Forelimb muscle (tissue), 1 donor: ENCODE data around the gene QSOX2. TPM values are rescaled to one million over a fixed set of nuclear protein-coding genes. Genes with fewer than 3 reads are reported as not detected.

Experiments used
- DNase-seq: peaks from one replicate; pipeline ENCODE4 v3.0.0-alpha.2; 2013; ENCODE audit warnings: low read depth
- polyA plus RNA-seq: library from polyadenylated mRNA; unstranded; fragments of 120-200 nt; gene quantifications from one replicate; pipeline ENCODE4 v1.2.1, GENCODE V29; 2013; ENCODE audit not compliant: insufficient read length

QSOX2 gene, protein sequence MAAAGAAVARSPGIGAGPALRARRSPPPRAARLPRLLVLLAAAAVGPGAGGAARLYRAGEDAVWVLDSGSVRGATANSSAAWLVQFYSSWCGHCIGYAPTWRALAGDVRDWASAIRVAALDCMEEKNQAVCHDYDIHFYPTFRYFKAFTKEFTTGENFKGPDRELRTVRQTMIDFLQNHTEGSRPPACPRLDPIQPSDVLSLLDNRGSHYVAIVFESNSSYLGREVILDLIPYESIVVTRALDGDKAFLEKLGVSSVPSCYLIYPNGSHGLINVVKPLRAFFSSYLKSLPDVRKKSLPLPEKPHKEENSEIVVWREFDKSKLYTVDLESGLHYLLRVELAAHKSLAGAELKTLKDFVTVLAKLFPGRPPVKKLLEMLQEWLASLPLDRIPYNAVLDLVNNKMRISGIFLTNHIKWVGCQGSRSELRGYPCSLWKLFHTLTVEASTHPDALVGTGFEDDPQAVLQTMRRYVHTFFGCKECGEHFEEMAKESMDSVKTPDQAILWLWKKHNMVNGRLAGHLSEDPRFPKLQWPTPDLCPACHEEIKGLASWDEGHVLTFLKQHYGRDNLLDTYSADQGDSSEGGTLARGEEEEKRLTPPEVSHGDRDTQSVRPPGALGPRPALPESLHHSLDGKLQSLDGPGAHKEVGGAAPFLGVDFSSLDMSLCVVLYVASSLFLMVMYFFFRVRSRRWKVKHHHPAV
- 6.6 TPM for polyA plus RNA-seq

DNA sequence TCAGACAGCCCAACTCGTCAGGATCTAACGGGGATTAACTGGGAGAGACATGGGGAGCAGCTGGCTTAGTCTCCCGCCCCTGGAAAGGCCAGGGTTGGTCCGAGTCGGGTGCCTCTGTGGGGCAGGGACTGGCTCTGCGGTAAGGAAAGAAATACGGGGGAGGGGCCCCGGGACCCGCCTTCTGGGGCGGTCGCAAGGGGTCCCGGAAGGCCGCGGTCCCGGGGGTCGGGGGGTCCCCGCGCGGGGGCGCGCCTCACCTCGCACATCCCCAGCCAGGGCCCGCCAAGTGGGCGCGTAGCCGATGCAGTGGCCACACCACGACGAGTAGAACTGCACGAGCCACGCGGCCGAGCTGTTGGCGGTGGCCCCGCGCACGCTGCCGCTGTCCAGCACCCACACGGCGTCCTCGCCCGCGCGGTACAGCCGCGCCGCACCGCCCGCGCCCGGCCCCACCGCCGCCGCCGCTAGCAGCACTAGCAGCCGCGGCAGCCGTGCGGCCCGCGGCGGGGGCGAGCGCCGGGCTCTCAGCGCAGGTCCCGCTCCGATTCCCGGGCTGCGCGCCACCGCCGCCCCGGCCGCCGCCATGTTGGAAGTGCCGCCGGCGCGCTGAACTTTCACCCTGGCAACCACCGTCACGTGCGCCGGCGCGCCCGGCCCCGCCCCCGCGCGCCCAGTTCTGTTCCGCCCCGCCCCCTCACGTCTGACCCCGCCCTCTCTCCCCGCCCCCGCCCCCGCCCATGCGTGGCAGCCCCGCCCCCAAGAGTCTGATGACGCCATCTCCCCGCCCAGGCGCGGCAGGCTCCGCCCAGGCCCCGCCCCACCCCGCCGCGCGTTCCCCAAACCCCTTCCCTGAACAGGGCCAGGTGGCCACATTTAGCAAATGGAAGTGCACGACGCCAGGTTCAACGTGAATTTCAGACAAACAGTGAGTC, at the start of gene QSOX2:
Gene QSOX2, minus strand, starts transcription at position 594 of the 932 bp plus-strand sequence. Its CDS starts 9 bp downstream, at position 585.
- peak; percentile 55 for DNase-seq

DNA sequence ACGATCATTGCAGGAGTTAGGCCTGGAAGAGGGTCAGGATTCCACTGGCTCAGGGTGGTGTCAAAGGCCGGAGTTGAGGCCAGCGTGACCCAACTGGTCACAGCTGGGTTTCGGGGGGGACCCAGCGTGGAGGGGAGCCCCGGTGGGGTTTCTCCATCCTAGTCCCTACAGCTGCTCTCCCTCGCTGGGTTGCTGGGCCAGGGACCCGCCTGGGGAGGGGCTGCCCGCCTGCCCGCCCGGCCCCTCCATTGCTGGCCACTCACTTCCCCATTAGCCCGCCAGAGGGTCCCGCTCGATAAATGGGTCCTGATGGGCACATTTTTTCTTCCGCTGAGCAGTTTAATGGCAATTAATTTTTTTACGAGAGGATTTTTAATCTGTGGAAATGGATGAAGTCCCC, 49.4 kb upstream of the QSOX2 start:
- no peak for DNase-seq

DNA sequence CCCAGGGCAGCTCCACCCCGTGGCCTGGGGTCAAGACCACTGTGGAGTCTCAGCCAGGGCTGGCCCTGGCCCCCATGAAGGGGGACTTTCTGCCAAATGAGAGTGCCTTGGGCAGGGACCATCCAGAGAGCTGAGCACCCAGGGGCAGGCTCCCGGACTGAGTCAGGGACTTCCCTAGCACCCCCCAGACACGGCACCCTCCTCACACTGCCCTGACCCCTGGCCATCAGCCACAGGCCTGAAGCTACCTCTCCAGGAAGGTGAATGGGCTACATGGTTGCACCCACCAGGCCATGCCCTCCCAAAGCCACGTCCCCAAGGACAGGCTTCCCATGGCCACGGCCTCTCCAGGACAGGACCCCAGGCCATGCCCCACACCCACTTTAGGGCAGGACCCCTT, 48.8 kb upstream of the QSOX2 start:
- no peak for DNase-seq

DNA sequence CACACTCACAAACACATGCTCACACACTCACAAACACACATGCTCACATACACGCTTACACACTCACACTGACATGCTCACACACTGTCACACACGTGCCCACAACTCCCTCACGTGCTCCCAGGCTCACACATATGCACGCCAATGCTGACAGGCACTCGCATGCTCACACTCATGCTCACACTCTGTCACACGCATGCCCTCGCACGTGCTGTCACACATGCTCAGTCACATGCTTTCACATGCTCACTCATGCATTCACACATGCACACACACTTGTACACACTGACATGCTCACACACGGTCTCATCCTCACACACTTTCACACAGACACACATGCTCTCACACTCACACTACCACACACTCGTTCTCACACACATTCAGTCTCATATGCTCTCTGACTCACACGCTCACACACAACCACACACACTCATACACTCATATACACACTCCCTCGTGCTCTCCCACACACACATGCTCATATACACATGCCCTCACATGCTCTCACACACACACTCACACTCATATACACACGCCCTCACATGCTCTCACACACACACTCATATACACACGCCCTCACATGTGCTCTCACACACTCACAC, 48.0 kb upstream of the QSOX2 start:
- DNase-seq, result no peak

DNA sequence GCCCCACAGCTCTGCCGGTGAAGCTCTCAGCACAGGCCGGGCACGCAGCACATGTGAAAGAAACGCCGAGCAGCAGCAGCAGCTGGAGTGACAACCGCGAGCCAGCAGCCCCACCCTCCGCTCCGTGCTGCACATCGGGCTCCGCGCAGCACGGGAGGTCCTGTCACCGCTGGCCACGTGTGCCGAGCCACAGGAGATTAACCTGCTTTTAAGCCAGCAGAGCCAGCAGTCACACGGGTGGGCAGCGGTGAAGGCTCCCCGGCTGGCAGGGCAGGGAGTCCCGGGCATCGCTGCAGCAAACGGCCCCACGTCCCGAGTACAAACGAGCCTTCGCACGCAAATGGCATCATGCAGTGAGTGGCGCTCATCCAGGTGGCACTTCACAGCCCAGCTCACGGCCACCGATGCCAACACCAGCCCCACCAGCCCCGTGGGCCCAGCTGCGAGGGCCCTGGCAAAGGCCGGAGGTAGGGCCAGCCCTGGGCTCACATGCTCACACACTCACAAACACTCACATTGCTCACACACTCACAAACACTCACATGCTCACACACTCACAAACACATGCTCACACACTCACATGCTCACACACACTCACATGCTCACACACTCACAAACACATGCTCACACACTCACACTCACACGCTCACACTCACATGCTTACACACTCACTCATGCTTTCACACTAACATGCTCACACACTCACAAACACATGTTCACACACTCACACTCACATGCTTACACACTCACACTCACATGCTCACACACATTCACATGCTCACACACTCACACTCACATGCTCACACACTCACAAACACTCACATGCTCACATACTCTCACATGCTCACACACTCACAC, 47.2 kb upstream of the QSOX2 start:
- DNase-seq, result no peak

DNA sequence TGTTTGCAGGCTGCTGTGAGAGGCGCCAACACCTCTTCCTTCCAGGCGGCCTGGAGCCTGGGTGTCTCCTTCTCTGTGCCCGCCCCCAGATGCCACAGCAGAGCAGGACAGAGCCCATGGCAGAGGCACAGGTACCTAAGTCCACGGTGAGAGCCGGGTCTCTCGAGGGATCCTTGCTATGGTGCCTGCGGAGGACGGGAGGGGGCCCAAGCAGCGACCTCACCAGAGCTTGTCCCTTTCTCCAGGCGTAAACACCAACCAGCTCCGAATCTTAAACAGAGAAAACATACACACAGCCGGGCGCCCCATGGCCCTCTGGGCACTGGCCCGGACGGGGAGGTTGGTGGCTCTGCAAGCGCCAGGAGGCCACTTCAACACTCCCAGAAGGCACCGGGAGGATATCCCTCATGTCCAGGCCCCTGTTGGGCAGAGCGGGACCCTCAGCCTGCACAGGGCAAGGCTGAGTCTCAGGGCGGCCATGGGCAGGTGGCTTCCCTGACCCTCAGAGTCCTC, 46.5 kb upstream of the QSOX2 start:
- DNase-seq, result no peak

DNA sequence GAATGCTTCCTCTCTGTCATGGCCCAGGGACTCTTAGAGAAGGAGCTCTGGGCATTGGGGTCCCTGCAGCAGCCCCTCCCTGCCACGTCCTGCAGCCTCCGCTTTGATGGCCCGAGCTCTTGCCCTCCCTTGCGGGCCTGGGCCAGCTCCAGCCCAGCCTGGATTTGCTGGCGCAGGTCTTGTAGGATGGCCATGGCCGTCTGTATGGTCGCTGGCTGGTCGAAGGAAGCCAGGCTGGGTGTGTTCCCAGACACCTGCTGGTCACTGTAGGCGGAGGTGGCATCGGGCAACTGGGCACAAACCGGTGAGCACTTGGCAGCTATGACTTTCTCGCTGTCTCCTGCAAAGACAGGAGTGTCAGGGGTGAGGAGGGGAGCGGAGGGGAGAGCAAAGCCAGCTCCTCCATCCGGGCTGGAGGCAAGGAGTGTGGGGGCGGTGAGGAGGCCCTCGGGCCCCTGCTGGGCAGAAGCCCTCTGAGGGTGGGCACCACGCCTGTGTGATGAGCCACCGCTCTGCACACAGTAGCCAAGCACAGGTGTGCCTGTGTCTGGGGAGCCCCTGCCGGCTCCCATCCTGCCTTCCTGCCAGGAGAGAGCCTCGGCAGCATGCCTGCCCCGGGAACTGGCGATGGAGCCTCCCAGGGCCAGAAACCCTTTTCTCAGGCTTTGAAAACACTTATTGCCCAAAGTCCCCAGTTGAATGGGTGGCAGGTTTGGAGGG, 45.9 kb upstream of the QSOX2 start:
- no peak for DNase-seq

DNA sequence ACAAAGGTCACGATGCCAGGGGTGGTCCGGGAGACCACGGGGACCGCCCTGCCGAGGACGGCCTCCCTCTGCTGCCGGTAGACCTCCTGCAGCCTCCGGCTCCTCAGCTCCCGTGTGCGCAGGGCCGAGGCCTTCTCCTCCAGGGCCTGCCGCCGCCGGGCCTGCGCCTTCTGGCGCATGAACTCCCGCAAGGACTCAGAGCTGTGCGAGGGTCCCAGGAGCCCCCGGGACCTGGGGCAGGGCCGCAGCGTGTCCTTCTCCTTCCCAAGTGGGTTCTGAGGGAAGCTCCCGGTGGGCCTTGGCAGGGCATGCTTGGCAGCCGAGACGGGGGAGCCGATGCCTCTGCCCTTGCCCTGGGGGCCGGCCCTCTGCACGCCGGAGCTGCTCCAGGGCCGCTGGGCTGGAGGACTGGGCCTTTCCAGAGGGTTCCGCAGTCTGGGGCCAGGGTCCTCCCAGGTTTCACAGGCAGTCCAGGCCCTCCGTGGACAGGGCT, 44.9 kb upstream of the QSOX2 start:
- no peak for DNase-seq

DNA sequence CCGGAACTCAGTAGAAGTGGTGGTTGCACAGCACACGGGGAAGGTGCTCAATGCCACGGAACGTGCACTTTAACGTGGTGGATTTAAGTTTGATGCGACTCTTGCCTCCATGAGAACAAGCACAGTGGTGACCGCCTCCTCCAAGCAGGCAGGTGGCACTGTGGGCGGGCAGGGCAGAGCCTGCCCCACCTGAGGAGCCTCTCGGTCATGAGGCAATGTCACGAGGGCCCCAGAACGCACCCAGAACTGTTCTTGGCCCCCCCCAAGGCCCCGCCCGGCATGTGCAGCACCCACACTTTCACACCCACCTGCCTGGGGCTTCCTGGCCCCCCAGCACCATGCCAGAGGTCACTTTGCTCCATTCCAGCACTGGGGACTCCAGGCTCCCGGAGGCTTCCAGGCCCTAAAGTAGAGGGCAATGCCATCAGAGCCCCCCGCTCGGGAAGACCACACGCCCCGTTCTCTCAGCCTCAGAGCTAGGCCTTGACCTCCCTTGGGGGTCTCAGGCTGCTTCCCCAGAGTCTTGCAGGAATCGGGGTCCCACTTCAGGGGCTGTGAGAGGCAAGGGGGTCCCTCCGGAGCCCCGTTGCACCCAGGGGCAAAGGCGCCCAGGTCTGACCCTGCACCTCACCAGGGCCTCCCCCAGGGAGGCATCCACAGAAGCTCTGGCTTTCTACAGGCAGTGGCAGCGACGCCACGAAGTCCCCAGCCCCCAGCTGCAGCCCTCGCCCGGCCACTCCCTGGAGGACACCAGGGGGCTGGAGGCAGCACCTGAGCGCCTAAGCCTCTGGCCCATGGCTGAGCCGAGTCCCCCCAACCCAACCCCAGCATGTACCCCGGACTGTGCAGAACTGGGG, 44.3 kb upstream of the QSOX2 start:
- DNase-seq, result no peak

DNA sequence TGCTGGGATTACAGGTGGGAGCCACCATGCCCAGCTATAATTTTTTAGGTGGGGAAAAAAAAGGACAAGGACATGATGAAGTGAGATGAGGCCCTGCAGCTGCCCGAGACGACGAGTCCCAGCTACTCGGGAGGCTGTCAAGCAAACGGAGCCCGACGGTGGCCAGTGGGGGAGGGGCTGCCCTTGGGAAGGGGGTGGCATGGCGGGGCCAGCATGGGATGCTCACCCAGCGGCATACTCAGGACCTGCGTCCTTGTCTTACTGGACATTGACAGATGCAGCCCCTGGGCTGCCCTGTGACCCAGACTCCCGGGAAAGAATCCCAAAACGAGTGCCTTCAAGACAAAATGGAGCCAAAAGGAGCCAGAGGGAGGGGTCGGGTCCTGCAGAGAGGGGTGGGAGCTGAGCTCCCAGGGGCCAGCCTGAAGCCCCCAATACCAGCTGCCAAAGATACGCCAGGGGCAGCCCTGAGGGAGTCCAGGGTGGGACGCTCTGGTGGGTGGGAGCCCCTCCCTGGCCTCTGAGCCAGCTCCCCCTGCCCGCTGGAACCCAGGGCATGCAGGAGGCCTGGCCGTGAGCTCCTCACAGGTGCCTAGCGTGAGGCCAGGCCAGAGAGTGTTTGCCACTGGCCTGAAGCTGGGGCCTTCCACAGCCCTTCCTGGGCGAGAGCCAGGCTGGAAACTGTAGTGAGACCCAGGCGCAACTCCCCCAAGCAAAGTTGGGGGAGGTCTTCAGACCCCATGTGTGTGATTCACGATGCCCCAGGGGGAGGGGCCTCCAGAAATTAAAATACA, 42.5 kb upstream of the QSOX2 start:
- DNase-seq, result no peak

DNA sequence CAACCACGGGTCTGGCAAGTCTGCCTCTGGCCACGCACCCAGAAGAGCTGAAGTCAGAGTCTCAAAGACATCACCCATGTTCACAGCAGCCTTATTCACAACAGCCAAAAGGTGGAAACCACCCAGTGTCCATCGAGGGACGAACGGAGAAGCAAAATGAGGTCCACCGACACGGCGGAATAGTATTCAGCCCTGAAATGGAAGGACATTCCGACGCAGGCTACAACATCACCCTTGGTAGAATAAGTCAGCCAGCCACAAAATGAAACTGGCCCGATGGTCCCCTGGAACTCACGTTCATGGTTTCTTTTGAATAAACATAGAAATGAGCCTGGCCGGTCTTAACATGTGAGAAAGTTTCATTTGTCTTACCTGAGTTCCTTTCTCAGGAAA, 41.4 kb upstream of the QSOX2 start:
- no peak for DNase-seq

DNA sequence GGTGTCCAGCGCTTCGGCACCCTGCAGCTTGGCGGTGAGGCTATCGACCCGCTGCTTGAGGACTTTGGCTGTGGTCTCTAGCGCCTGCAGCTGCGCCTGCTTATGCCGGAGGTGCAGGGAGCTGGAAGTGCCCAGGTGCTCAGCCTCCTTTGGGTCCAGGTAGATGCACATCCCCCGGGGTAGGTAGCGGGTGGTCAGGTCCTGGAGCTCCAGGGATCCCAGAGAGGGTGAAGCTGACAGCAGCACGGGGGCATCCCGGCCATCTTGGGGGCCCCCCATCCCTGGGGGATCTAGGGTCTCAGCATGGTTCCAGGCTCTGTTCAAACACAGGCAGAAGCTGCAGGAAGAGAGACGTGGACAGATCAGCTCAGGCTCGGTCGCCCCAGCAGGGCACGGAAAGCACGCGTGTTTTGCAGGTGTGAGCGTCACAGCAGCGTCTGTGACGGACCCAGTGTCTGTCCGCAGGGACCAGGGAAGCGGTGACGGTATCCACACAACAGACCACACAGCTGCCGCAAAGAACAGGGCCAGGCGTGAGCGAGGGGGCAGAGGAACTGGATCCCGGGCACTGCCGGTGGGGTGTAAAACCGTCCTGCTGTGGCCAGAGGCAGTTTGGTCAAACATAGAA, 40.9 kb upstream of the QSOX2 start:
- DNase-seq, result no peak

DNA sequence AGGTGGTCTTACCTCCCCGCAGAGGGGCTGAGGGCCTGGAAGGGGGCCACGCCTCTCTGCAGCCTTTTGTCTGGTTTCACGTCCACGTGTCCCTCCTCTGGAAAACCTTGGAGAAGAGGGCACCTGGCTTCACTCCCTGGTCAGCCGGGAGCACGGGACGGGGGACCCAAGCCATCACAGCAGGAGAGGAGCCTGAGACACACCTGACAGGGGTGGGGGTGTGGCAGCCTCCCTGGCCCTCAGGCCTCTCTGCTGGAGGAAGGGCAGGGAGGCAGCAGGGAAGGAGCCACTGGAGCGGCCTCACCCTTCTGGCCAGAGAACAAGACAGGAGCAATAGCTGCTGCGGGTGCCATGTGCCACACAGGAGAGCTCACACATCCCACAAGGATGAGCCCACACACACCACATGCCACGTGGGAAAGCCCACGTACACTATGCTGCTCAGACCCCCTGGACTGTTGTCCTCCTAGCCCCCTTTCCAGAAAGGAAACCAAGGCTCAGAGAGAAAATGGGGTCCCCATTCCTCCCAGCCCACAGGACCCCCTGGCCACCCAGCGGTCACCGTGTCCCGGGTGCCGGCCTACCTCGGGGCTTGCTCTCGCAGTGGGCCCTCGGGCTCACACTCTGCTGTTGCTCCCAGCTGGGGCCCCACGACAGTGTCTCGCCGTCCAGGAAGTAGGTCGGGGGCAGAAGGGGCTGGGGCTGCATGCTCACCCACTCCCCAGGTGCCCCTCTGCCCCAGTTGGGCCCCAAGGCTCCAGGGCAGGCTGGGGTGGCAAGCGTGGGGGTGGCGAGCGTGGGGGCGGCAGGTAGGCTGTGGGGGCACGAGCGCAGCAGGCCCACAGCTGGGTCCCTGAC, 40.1 kb upstream of the QSOX2 start:
- no peak for DNase-seq

DNA sequence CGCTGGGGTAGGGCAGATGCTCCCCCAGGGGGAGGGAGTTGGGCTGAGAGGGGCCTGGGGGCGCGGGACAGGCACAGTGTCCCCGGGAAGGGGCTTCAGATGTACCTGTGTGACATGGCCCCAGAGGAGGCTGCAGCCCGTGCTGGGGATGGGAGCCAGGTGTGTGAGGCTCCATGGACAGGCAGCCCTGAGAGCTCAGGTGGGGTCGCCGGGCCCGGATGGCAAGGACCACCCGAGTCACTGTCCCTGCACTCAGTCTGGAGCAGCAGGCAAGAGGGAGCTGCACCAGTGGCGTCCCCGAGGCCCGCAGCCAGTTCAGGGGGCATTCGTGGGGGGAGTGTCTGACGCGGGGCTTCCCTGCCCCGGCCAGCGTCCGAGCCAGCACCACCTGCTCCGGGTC, 39.3 kb upstream of the QSOX2 start:
- DNase-seq, result no peak

DNA sequence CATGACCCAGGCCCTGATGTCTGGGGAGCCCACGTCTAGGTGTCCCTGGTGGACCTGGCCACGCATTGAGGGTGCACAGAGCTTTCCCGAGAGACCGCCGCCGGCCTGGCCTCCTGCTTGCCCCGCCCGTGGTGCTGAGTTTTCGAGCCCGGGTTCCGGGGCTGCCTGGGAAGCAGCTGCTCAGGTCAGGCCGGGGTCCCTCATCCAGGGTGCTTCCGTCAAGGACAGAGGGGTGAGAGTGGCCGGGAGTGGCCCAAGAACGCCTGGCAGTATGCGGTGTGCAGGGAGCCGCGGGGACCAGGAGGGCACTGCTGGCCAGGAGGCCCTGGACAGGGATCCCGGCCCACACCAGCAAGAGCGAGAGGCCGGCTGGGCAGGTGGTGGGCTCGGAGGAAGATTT, 38.7 kb upstream of the QSOX2 start:
- no peak for DNase-seq
